Motor neuron (in vitro differentiated cells): ENCODE data around the gene HEXD. TPM values are rescaled to one million over a fixed set of nuclear protein-coding genes. Genes with fewer than 3 reads are reported as not detected.

Experiments used
- ATAC-seq, 8 experiments: fragments of 200-7000 bp; cut with Tn5 transposase; replicated peaks in 6 of 8; 2 replicates each; pipeline ENCODE4 v1.8.0; 2021; ENCODE audit warnings: mild to moderate bottlenecking in 8 of 8, moderate library complexity in 8 of 8
- H3K27ac ChIP-seq, 2 donors: fragments of 250-450 bp; sonication (Bioruptor Pico); 2 replicates each; pipeline ENCODE4 v1.9.0; 2021; ENCODE audit warnings: antibody characterized with exemption in 2 of 2, mild to moderate bottlenecking in 2 of 2, moderate library complexity in 1 of 2
- H3K4me1 ChIP-seq, 2 donors: fragments of 250-450 bp; sonication (Bioruptor Pico); replicated peaks in 1 of 2; 2 replicates each; pipeline ENCODE4 v1.6.1; 2021; ENCODE audit warnings: antibody characterized with exemption in 2 of 2, mild to moderate bottlenecking in 2 of 2, moderate library complexity in 1 of 2
- H3K4me3 ChIP-seq, 5 donors: fragments of 250-450 bp; sonication (Bioruptor Pico); 2 replicates each; pipeline ENCODE4 v1.9.0; 2021; ENCODE audit warnings: antibody characterized with exemption in 5 of 5, mild to moderate bottlenecking in 5 of 5, moderate library complexity in 4 of 5
- WGBS, 10 experiments: fragments of 450-650 bp; shearing (Covaris generic); methylation state at CpG; one replicate each; pipeline ENCODE4 v1.0.0; 2022; 5-methylcytosine and 5-hydroxymethylcytosine counted together
- in situ Hi-C, 9 experiments: fragments of 400-800 bp; cut with MboI; loops; one replicate each; pipeline ENCODE4 v1.15.0; 2021; ENCODE audit warnings: low sequenced_read_pairs in 9 of 9, low pct_unique_long_range_greater_than_20kb in 2 of 9; ENCODE audit not compliant: unreplicated experiment in 9 of 9
- total RNA-seq, 8 experiments: library from RNA; unstranded; fragments of 300-600 nt; gene quantifications; 2 replicates each; pipeline versions ENCODE4 v1.2.3 to v1.2.4, GENCODE V29; 2022

Gene HEXD
- total RNA-seq, 8 experiments from 2014 or later = 10.3 to 33.4 (median 15.3) TPM

DNA sequence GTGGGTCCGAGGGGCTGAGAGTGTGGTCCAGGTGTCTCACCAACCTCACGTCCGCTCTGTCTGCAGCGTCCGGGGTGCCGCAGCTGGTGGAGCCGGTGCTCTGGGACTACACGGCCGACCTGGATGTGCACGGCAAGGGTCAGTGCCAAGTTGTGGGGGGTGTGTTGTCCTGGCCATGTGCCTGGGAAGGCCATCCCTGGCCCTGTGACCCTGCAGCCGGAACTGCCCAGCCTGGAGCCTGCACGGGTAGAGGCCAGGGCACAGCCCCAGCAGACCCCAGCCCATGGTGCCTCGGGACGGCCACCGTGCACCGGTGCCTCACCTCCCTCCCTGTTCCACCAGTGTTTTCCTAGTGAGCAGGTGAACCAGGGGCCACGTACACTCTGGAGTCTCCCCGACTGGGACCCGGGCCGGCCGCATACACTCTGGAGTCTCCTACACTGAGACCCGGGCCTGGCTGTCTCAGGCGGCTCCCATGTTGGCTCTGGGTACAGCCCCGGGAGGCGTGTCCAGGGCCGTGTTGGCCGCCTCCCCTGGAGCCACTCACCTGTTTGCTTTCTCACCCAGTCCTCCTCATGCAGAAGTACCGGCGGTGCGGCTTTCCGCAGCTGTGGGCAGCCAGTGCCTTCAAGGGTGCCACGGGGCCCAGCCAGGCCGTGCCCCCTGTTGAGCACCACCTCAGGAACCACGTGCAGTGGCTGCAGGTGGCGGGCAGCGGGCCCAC, 18.6 kb downstream of the HEXD start:
- H3K4me1 ChIP-seq = no peaks in the 10 kb centered on the region
- H3K4me3 ChIP-seq = no peak overlapping the region
- peak in 2 of 8 experiments; percentile 14 for ATAC-seq
- in situ Hi-C loops = no loop called here
- WGBS, 10 experiments = 70 to 100% (median 97%) methylated on average over 1 to 6 of the region's 36 CpGs; no CpG with 5 or more reads in 5 of the 10 experiments
- no peak overlapping the region for H3K27ac ChIP-seq

DNA sequence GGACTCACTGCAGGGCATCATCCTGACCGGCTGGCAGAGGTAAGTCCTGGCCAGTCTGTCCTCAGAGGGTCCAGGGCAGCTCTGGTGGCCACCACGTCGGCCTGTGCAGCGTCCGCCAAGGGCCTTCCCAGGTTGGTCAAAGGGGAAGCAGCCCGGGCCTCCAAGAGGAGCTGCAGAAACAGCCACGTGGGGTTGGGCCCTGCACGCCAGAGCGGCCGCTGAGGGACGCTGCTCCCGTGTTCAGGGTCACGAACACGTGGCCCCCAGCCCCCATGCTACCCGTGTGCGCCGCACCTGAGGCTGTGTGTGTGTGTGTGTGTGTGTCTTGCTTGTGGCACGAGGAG, 19.1 kb downstream of the HEXD start:
- WGBS, 10 experiments = 100% methylated on average over 5 of the region's 18 CpGs; no CpG with 5 or more reads in 9 of the 10 experiments
- in situ Hi-C loops = no loop called here
- Histone ChIP-seq H3K4me3 (no peak overlapping the region), H3K4me1 (no peaks in the 10 kb centered on the region), H3K27ac (no peak overlapping the region)
- ATAC-seq = no peak

DNA sequence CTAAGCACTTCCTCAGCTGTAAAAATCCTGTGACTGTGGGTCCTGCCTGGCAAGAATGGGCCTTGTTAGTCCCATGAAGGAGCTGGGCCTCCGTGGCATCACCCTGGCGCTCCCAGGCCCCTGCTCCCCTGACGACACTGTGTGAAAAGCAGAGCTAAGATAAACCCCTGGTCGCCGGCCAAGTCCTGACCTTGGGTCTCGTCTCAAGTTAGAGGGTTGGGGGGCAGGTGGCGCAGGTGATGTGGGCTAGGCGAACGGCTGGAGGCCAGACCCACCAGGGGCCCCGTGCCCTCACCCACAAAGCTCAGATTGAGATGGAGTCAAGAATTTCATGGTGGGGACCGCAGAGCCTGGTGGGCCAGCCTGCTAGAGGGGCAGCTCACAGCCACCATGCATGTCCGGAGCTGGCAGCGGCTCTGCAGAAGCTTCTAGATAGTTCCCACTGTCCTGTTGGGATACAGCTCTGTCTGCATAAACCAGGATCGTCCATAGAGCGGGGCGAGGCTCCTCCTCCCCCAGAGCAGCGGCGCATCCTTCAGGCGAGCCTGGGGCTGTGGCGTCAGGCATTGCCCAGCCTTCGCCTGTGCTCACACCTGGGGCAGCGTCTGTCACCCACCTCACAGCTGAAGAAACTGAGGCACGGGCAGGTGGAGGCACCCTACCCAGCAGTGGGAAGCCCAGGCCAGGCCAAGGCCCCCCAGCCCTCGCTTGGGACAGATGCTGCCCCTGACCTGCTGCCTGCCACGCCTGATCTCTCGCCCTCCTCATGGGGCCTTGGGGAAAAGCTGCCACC, 20.4 kb downstream of the HEXD start:
- Histone ChIP-seq H3K27ac (no peak overlapping the region), H3K4me1 (no peaks in the 10 kb centered on the region), H3K4me3 (no peak overlapping the region)
- peak in 1 of 8 experiments; percentile 4 for ATAC-seq
- in situ Hi-C loops = no loop called here
- 40 to 100% (median 96%) methylated on average over 1 to 7 of the region's 26 CpGs; no CpG with 5 or more reads in 5 of the 10 experiments for WGBS, 10 experiments

DNA sequence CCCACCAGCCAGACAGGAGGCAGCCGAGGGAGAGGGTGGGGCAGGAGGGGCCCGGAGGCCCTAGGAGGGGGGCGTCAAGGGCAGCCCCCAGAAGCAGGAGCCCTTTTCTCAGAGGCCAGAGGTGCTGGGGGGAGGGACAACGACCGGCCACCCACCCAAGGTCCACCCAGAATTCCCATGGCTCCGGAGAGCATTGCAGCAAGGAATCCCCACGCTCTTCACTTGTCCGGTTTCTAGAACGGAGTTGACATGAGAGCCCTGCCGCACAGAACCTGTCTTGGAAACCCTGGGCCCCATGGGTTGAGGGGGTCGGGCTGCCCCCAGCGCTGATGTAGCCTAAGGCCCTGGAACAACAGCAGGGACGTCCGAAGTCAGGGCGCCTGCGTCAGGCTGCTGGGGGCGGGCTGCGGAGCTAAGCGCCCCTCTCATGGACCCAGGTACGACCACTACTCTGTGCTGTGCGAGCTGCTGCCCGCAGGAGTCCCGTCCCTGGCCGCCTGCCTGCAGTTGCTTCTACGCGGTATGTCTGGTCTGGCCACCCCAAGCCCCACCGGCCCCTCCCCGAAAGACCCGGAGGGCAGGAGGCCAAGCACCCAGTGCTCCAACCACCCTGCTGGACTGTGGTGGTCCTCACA, 21.2 kb downstream of the HEXD start:
- peak in 1 of 8 experiments; percentile 1 for ATAC-seq
- H3K4me1 ChIP-seq = no peaks in the 10 kb centered on the region
- WGBS, 10 experiments = 100% methylated on average over 1 of the region's 29 CpGs; no CpG with 5 or more reads in 9 of the 10 experiments
- no peak overlapping the region for H3K27ac ChIP-seq
- no peak overlapping the region for H3K4me3 ChIP-seq
- in situ Hi-C loops = no loop called here

DNA sequence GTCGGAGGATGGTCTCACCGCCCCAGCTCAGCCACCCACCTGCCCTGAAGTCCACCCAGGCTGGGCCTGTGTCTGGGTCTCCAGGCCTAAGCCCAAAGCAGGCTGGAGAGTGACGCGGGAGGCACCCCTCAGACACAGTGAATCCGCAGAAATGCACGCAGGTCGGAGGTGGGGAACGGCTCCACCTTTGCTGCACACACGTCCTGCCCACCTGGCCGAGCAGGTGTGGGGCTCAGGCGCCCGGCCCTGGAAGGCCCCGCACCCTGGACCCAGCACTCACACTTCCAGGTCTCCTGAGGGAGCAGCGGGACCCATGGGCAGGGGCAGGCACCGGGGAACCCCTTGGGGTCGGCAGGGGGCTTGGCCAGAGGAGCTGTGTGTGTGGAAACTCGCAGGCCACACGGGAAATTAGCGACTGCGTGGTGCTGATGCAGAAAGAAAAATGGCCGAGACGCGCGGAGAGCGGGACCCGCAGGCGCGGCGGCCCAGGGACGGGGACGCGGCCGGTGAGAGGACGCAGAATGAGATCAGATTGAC, 21.8 kb downstream of the HEXD start:
- 96% methylated on average over 5 to 13 of the region's 34 CpGs; no CpG with 5 or more reads in 8 of the 10 experiments for WGBS, 10 experiments

DNA sequence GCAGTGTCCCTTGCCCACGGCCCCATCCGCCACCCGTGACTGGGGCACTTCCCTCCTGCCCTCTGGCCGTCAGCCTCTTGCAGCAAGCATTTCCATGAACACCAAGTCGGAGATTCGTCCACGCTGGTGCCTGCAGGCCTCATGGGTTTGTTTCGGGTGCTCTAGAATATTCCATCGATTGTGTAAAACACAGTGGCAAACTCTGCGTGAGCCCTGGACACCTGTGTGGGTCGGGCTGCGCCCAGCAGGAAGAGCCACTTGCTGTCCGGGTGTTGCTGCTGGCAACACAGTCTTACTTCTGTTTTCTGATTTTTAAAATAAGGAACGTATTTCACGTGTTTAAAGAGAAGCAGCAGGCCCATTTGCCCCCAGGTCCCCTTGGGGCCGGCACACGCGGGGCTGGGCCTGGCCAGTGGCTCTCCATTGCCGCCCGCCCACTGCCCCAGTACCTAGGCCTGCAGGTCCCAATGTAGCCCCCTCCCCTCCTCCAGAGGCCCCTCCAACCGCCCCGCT, 22.4 kb downstream of the HEXD start:
- Histone ChIP-seq H3K4me3 (no peak overlapping the region), H3K27ac (no peak overlapping the region), H3K4me1 (no peaks in the 10 kb centered on the region)
- 78 to 100% (median 100%) methylated on average over 1 to 8 of the region's 22 CpGs; no CpG with 5 or more reads in 5 of the 10 experiments for WGBS, 10 experiments
- in situ Hi-C loops = no loop called here
- no peak for ATAC-seq

More for the DNA sequence above, 21.8 kb downstream of the HEXD start:
- no peak for ATAC-seq
- Histone ChIP-seq H3K27ac (no peak overlapping the region), H3K4me3 (no peak overlapping the region), H3K4me1 (no peaks in the 10 kb centered on the region)
- in situ Hi-C loops = no loop called here

DNA sequence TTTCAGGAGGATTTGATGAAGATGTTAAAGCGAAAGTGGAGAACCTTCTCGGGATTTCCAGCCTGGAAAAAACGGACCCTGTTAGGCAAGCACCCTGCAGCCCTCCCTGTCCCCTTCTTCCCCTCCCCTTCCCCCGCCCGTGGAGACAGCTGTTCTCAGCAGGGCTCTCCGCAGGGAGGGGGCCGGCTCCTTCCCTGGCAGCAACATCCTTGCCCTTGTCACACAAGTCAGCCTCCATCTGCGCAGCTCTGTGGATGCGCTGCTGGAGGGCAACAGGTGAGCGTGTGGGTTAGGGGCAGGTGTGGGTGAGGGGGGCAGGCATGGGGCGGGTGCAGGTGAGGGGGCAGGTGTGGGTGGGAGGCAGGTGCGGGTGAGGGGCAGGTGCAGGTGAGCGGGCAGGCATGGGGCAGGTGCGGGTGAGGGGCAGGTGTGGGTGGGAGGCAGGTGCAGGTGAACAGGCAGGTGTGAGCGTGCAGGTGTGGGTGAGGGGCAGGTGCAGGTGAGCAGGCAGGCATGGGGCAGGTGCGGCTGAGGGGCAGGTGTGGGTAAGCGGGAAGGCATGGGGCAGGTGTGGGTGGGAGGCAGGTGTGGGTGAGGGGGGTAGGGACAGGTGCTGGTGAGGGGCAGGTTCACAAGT, 23.0 kb downstream of the HEXD start:
- WGBS, 10 experiments = 52% methylated on average over 3 of the region's 17 CpGs; no CpG with 5 or more reads in 9 of the 10 experiments
- ATAC-seq = peak in 2 of 8 experiments; percentile 14
- in situ Hi-C loops = no loop called here
- Histone ChIP-seq H3K4me1 (no peaks in the 10 kb centered on the region), H3K4me3 (no peak overlapping the region), H3K27ac (no peak overlapping the region)

DNA sequence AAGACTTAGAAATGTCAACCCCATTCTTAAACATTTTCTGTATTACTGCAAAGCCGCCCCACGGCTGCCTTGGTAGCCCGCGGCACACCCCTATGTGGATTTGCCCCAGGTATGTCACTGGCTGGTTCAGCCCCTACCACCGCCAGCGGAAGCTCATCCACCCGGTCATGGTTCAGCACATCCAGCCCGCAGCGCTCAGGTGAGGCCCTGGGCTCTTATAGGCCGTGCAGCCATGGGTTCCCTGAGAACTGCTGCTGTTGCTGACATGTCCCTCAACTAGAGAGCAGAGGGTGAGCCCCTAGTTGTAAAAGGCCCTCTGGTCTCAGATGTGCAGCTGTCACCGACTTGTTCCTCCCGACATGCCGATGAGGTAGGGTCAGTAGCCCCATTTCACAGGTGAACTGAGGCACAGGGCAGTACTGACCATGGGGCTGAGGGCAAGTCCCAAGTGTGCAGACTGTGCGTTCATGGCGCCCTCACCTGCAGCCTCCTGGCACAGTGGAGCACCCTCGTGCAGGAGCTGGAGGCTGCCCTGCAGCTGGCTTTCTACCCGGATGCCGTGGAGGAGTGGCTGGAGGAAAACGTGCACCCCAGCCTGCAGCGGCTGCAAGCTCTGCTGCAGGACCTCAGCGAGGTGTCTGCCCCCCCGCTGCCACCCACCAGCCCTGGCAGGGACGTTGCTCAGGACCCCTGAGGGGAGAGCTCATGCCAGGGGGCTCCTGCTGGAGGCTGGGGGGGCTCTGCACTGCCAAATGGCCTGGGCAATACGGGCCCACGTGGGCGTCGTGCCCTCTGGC, 23.7 kb downstream of the HEXD start:
- ATAC-seq = no peak
- Histone ChIP-seq H3K4me3 (no peak overlapping the region), H3K4me1 (no peaks in the 10 kb centered on the region), H3K27ac (no peak overlapping the region)
- in situ Hi-C loops = no loop called here
- WGBS, 10 experiments = 70 to 100% (median 81%) methylated on average over 1 to 4 of the region's 27 CpGs; no CpG with 5 or more reads in 6 of the 10 experiments

DNA sequence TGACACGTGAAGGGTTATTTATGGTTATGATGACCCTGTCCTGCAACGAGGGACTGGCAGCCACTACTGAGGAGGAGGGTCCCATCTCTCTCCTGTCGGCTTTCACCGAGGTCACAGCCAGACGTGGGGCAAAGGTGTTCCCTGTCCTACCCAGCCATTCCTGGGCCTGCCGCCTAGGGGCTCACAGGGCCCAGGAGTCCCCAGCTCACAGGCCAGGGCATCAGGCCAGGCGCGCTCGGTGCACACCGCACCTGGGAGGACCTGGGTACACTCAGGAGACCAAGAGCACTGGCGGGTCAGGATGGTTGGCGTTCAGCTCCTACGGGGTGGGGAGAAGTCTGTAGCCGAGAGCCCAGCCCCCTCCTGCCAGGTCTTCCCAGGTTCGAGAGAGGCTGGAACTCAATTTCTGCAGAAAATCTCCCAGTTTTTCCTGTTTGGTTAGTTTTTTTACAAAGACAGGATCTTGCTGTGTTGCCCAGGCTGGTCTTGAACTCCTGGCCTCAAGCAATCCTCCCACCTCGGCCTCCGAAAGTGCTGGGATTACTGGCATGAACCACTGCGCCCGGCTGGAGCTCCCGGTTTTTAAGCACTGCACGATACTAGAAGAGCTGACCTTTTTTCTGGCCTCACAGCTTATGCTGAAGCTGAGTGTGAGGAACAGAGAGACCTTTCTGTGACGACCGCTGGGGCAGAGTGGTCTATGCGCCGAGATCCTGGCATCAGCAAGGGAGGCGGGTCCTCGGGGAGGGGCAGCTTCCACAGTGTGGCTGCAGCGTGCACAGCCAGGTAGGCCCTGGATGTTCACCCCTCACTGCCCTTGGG, 24.7 kb downstream of the HEXD start:
- WGBS, 10 experiments = 61 to 100% (median 89%) methylated on average over 1 to 8 of the region's 28 CpGs; no CpG with 5 or more reads in 4 of the 10 experiments
- Histone ChIP-seq H3K4me1 (no peaks in the 10 kb centered on the region), H3K4me3 (no peak overlapping the region), H3K27ac (no peak overlapping the region)
- in situ Hi-C loops = no loop called here
- no peak for ATAC-seq

DNA sequence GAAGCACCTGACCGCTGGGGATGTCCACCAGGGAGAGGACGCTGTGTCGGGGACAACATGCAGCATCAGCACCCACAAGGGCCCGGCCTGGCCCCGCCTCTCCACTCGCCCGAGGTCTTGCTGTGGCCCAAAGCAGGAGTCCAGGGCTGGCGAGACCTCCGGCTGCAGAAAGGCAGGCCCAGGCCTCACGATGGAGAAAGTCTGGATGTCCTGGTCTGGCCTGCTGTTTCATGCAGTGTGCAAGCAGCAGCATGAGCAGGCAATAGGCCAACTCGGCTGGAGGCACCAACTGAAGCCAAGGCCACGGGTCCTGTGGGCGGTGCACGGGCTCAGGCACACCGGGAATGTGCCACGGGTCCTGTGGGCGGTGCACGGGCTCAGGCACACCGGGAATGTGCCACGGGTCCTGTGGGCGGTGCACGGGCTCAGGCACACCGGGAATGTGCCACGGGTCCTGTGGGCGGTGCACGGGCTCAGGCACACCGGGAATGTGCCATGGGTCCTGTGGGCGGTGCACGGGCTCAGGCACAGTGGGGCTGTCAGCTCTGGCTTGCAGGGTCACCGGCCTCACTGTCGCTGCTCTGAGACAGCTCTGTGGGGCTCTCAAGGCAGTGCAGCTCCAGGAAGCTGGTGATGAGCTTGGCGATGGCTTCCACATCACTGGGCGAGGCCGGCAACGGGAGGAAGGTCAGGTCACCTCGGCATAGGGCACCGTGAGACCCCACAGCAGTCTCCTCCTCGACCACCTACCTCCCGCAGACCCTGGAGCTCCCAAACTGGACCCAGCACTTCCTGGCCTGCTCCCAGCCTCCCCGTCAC, 25.5 kb downstream of the HEXD start:
- in situ Hi-C loops = no loop called here
- ATAC-seq = peak in 1 of 8 experiments; percentile 1
- Histone ChIP-seq H3K4me1 (no peaks in the 10 kb centered on the region), H3K27ac (no peak overlapping the region), H3K4me3 (no peak overlapping the region)
- WGBS, 10 experiments = 100% methylated on average over 1 of the region's 40 CpGs; no CpG with 5 or more reads in 8 of the 10 experiments
